Sigmoid colon (tissue), 4 donors: Measurements from ENCODE around the gene SOWAHA.

ENCODE experiments used
- CTCF ChIP-seq, 4 experiments: fragments of 450-650 bp in 3 of 4; fragments of 200-600 bp in 1 of 4; IDR thresholded peaks; one replicate each; pipeline ENCODE4 v1.5.1; 2016 to 2019; ENCODE audit warnings: antibody characterized with exemption in 4 of 4, mild to moderate bottlenecking in 3 of 4, moderate library complexity in 2 of 4
- EP300 ChIP-seq, 4 donors: sonication (generic); formaldehyde crosslinking; IDR thresholded peaks; one replicate each; pipeline ENCODE4 v1.6.1; 2017; ENCODE audit warnings: antibody characterized with exemption in 4 of 4
- POLR2A ChIP-seq, 2 donors: fragments of 450-650 bp; IDR thresholded peaks; one replicate each; pipeline ENCODE4 v1.6.1; 2016; ENCODE audit warnings: antibody characterized with exemption in 2 of 2, mild to moderate bottlenecking in 2 of 2, moderate library complexity in 2 of 2
- POLR2AphosphoS5 ChIP-seq, 4 donors: sonication (generic); formaldehyde crosslinking; IDR thresholded peaks; one replicate each; pipeline ENCODE4 v1.6.1; 2017; ENCODE audit warnings: antibody characterized with exemption in 4 of 4

GRCh38 chr5:132778856-132779255 lies 34.2 kb upstream of the SOWAHA start:
- TF ChIP-seq CTCF (IDR thresholded peaks at IDR 0.05) (no peak), POLR2A (IDR thresholded peaks at IDR 0.05) (no peak), EP300 (IDR thresholded peaks at IDR 0.05) (no peak), POLR2AphosphoS5 (IDR thresholded peaks at IDR 0.05) (no peak)
